Measurements from ENCODE around the gene RSBN1L.

DNA sequence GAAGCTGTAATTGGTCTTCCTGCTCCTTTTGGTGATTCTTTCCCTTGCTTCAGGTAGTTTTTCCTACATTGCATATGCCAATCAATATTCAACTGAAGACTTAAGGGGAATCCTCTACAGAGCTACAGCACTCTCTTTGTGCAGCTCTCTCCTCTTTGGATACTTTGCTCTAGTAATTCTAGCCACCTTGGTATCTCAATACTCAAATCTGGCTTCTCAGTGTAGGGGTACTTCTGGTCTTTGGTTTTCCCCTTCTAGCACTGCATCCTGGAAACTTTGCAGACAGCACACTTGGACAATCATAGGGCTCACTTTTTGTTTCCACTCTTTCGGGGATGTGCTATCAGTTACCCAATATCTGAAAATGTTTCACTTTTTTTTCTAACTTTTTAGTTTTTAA is 112.3 kb downstream of the RSBN1L start:
- no peak for TF ChIP-seq POLR2A (IDR thresholded peaks at IDR 0.05; ENCODE audit: low read depth, low read length)
- TF ChIP-seq TAF1 (IDR thresholded peaks at IDR 0.05; ENCODE audit: borderline replicate concordance, low read depth, low read length): no peak

All from GM12892 (cell line).